SKM-1 (cell line): Measurements from ENCODE around the gene MPI.
"Not testable (repeated sequence)": the region's sequence is repeated elsewhere in the genome, so short reads cannot be mapped to it uniquely, and the experiment has no call there.

Experiments
- DNase-seq: peaks from one replicate; lab custom pipeline; 2025; ENCODE audit not compliant: unreplicated experiment; lab: John Stamatoyannopoulos, UW

The MPI gene

GRCh38 chr15:74863239-74864056 lies 26.4 kb upstream of the MPI start:
- no peak for DNase-seq

DNA sequence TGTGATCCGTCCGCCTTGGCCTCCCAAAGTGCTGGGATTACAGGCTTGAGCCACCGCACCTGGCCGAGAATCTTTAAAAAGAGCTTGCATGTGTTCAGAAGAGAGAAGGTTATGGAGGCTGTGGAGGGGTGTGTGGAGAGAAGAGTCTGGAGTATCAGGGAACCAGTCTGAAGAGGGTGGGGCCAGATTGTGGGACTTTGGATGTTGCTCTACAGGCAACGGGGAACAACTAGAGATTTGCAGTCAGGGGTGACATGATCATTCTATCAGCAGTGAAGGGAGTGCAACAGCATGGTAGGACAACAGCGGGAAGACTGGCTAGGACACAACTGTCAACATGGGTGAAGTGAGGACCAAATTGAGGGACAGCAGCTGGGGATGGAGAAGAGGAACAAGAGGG lies 25.5 kb upstream of the MPI start:
- DNase-seq = no peak

DNA sequence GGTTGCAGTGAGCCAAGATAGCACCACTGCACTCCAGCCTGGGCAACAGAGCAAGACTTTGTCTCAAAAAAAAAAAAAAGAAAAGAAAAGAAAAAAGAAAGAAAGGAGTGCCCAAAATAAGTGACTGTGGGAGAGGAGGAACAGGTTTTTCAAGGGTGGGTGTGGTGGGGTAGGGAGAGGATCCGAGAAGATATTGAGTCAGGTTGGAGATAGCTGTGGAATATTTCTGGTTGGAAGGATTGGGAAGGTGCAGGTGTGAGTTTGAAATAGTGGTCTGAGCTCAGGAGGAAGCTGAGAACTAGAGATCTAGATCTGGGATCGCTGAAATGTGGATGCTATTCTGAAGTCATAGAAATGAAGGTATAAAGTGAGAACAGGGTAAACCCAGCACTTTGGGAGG lies 24.5 kb upstream of the MPI start:
- no peak for DNase-seq

DNA sequence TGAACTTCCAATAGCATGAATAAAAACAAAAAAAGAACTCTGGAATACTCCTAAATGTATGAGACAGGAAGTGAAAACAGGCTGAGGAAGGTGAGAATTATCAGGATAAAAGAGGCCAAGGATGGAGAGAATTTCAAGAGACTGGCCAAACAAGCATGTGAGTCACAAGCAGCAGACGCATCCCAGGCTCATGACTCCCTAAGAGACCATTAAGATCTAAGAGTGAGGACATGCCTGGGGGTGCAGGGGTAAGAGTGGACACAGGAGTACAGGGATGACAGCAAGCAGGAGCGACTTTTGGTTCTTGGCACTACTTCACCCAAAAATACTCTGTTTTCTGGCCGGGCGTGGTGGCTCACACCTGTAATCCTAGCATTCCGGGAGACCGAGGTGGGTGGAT lies 23.8 kb upstream of the MPI start:
- DNase-seq = no peak

GRCh38 chr15:74867466-74868038 lies 22.3 kb upstream of the MPI start:
- no peak for DNase-seq

GRCh38 chr15:74868059-74868458 lies 21.8 kb upstream of the MPI start:
- peak; percentile 71 for DNase-seq

DNA sequence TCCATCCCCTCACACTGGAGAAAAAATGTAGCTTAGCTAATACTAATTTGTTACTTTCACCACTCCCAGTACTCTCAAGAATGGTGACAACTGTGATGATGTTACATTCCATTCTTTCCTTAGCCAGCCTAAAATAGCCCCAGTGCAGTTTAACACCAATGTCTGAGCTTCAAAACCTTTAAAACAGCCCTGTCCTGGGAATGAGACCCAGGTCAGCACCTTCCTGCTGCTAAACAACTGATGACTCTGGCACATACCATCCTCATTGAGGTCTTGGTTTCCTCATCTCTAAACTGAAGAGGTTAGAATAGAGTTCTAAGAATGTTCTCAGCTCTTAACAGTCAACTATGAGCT lies 20.5 kb upstream of the MPI start:
- DNase-seq = no peak

DNA sequence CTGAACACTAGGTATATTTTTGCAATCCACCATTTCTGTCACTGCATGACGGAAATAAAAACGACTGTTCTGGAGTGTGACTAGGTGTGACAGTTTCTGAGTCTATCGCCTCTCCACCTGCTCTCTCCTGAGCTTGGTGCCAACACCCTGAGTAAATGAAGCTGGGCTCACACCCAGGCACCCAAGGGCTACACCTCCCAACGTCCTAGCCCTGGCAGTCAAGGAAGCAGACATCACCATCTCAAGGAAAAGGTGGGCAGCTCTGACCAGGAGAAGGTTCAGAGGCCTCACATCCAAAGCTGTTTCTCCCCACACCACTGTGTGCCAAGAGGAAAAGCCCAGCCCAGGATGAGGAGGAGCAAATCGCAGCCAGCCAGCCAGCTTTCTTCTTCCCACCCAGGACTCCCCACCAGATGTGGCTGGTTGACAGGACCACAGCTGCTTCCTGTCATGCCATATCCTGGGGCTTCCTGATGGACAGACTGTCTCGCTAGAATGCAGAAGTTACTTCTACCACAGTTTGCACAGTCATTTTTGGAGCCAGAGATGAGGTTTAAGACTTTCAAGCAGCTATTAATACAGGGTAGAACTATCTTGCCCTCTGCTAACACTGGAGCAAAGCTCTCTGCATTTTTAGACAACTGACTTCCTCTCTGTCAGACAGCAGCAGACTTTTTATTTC lies 20.0 kb upstream of the MPI start:
- DNase-seq = peak; percentile 70

- DNase-seq = no peak
Measured at GRCh38 chr15:74870436-74871215, 19.2 kb upstream of the MPI start.

- DNase-seq = no peak
Measured at GRCh38 chr15:74872702-74873035, 17.2 kb upstream of the MPI start.

DNA sequence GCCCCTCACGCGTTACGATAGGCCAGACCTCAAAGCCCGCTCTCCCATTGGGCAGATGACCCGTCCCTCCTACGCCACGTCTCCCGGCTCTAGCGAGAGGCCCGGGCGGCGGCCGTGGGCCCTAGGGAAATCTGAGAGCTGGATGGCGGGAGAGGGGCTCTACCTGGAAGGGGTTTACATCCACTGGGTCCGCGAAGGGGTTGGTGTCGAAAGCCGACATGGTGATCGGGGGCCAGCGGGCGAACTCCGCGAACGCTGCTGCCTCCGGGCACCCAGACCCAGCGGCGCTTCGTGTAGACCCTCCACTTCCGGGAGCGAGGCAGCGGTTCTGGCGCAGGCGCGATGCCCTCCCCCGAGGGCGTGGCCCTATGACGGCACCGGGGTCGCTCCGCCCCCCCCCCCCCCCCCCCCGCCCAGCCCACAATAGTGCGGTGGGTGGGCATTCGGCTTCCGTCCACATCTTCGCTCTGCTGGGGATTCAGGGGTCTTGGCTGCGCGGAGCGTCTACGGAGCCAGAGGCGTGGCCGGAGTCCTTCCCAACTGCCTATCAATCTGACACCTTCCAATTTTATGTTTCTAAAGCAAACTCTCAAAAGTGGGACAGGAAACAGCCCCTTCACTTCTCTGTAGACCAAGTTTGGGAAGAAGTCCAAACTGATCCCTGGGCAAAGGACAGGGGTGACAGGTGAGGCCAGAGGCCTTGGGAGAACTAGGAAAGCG lies 16.6 kb upstream of the MPI start, which contains the start of gene SCAMP2:
SCAMP2 (minus strand) TSS at position 330 of the 720 bp plus-strand sequence; CDS start at position 220, 110 bp downstream.
- peak; percentile 80 for DNase-seq

DNA sequence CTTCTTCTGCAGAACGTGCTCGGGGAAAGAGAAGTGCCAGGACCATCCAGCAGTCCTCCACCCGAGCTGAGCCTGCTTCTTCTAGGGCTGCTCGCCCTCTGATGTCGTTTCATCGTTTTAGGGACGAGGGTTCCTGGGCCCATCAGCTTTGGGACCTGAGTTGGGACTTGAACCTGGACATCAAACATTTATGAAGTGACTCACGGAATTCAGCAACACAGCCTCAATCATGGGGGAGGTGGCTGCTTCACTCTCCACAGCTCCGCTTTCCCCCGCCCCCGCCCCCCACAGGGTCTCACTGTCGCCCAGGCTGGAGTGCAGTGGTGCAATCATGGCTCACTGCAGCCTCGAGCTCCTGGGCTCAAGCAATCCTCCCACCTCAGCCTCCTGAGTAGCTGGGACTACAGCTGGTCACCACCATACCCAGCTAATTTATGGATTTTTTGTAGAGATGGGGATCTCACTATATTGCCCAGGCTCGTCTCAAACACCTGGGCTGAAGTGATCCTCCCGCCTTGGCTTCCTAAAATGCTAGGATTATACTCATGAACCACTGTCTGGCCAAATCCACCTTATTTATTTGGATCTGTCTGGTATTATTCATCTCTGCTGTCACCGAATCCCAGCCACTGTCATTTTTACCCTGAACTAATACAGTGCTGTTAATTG lies 16.0 kb upstream of the MPI start:
- peak; percentile 32 for DNase-seq

DNA sequence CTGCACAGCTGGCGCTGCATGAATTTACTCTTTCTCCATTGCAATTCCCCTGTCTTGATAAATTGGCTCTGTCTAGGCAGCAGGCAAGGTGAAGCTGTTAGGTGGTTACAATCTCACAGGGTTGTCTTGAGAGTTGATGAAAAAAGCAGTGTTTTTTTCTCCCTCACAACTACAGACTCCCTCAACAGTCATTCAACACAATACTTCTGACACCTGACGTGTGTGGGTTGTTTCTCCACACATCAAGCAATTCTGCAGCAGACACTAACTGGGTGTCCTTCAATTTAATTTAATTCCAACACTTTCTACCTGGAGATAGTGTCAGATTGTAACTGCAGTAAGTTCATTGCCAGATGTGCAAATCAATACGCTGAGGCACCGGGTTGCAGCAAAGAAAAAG lies 11.6 kb upstream of the MPI start:
- DNase-seq = no peak

- DNase-seq = no peak
Measured at GRCh38 chr15:74882528-74882927, 7.3 kb upstream of the MPI start.

GRCh38 chr15:74884428-74885223 lies 5.2 kb upstream of the MPI start:
- no peak for DNase-seq

DNA sequence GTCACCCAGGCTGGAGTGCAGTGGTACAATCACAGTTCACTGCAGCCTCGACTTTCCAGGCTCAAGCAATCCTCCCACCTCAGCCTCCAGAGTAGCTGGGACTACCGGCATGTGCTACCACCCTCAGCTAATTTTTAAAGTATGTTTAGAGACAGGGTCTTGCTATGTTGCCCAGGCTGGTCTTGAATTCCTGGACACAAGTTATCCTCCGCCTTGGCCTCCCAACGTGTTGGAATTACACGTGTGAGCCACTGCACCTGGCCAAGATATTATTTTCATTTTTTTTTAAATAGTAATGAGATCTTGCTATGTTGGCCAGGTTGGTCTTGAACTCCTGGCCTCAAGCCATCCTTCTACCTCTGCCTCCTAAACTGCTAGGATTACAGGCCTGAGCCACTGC lies 4.4 kb upstream of the MPI start:
- DNase-seq = no peak

- not testable (repeated sequence) for DNase-seq
Measured at GRCh38 chr15:74887537-74888193, 2.2 kb upstream of the MPI start.

GRCh38 chr15:74888716-74889115 lies 1.1 kb upstream of the MPI start:
- no peak for DNase-seq

- no peak for DNase-seq
Measured at GRCh38 chr15:74889390-74889882, 406 bp upstream of the MPI start.
